ENCODE measurements around the gene MXD1.

Gene MXD1

DNA sequence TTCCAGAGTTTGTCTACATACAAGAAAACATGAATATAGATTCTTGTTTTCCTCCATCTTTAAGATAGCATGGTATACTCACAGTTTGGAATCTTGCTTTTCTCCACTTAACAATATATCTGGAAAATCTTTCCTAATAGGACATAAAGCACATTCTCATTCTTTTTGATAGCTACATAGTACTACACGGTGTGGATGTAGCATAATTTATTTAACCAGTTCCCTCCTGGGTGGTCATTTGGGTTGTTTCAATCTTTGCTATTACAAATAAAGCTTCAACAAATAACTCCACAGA, 19.7 kb downstream of the MXD1 start:
- Histone ChIP-seq H3K4me3 (ENCODE audit: low read length in 2 of 2) (no peak overlapping the region), H3K4me1 (ENCODE audit: control insufficient read depth in 2 of 2, insufficient read depth in 1 of 2, low read depth in 1 of 2, low read length in 2 of 2) (peaks cover under 1 to 8% of the 10 kb centered on the region in 2 donors), H2AFZ (ENCODE audit: low read length) (peak overlapping the region; percentile 17), H2BK15ac (ENCODE audit: low read length) (no peak overlapping the region), H4K91ac (ENCODE audit: low read depth, low read length, poor library complexity) (no peak overlapping the region), H2BK12ac (ENCODE audit: low read length) (no peak overlapping the region), H2AK5ac (ENCODE audit: low read depth, low read length) (no peak overlapping the region), H3K27ac (replicated peaks; ENCODE audit: low read length) (no peak overlapping the region), H3K4me2 (ENCODE audit: insufficient read depth, low read length, poor library complexity, severe bottlenecking) (no peak overlapping the region), H3K4ac (ENCODE audit: low read length) (no peak overlapping the region), H3K9me3 (replicated peaks in 1 of 2; ENCODE audit: control insufficient read depth in 2 of 2, insufficient read depth in 1 of 2, low read depth in 1 of 2, low read length in 2 of 2) (no peaks in the 10 kb centered on the region), H3K27me3 (ENCODE audit: control insufficient read depth in 3 of 3, insufficient read depth in 3 of 3, low read depth in 1 of 3, low read length in 3 of 3) (no peaks in the 10 kb centered on the region), H2BK5ac (ENCODE audit: low read length) (no peak overlapping the region), H3K14ac (ENCODE audit: low read length) (no peak overlapping the region), H2BK120ac (ENCODE audit: low read depth, low read length) (no peak overlapping the region), H3K18ac (ENCODE audit: low read length) (no peak overlapping the region), H3K23ac (ENCODE audit: low read depth, low read length, poor library complexity) (no peak overlapping the region), H3K9ac (ENCODE audit: low read depth, low read length, poor library complexity) (no peak overlapping the region), H4K8ac (ENCODE audit: low read depth, low read length) (no peak overlapping the region), H3K79me1 (ENCODE audit: low read depth, low read length) (no peaks in the 10 kb centered on the region), H3K36me3 (replicated peaks in 1 of 2; ENCODE audit: control insufficient read depth in 2 of 2, insufficient read depth in 2 of 2, low read length in 2 of 2) (peaks cover 11 to 44% of the 10 kb centered on the region in 2 donors)
- DNase-seq (ENCODE audit: low spot score): no peak
- WGBS, 2 donors (ENCODE audit: extremely low coverage in 2 of 2, insufficient read length in 2 of 2, insufficient replicate concordance in 1 of 2): no CpG with 5 or more reads among the region's 1 CpG

DNA sequence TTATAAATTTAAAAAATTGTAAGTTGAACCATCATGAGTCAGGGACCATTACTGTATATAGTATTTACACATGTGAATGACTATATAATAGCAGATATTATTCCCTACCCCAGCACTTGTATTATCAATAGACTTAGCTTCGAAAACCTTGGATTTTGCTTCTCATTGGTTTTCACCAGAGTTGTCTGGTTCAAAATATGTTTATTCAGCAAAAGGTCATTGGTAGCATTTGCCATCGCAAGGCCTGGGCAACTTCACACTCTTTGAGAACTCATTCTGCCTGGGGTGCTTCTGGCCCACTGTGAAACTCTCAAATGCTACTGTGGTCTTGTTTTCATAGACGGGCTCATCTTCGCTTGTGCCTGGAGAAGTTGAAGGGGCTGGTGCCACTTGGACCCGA, 20.1 kb downstream of the MXD1 start:
- DNase-seq (ENCODE audit: low spot score): no peak
- no CpG with 5 or more reads among the region's 5 CpGs for WGBS, 2 donors (ENCODE audit: extremely low coverage in 2 of 2, insufficient read length in 2 of 2, insufficient replicate concordance in 1 of 2)
- H3K27me3 ChIP-seq (ENCODE audit: control insufficient read depth in 3 of 3, insufficient read depth in 3 of 3, low read depth in 1 of 3, low read length in 3 of 3): no peaks in the 10 kb centered on the region

DNA sequence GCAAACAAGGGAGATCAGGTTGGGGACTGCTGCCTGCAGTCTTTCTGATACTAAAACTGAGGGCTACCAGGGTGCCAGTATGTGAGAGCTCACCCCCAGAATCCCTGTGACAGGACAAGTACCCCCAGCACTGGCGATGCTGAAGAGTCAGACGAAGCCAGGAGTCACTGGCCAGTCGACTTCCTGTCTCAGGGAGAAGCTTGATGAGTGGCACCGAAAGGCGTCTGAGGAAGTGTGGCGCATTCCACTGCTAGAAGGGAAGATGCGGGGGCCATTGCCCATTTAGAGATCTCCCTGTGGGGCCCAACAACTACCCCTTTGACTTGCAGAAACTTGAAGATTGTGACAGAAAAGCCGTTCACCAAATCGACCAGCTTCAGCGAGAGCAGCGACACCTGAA, 22.0 kb downstream of the MXD1 start:
- Histone ChIP-seq H3K27me3 (ENCODE audit: control insufficient read depth in 3 of 3, insufficient read depth in 3 of 3, low read depth in 1 of 3, low read length in 3 of 3) (no peaks in the 10 kb centered on the region), H3K27ac (replicated peaks; ENCODE audit: low read length) (no peak overlapping the region), H4K91ac (ENCODE audit: low read depth, low read length, poor library complexity) (no peak overlapping the region), H2AFZ (ENCODE audit: low read length) (no peak overlapping the region), H2BK12ac (ENCODE audit: low read length) (no peak overlapping the region), H3K9me3 (replicated peaks in 1 of 2; ENCODE audit: control insufficient read depth in 2 of 2, insufficient read depth in 1 of 2, low read depth in 1 of 2, low read length in 2 of 2) (no peaks in the 10 kb centered on the region), H2AK5ac (ENCODE audit: low read depth, low read length) (no peak overlapping the region), H4K8ac (ENCODE audit: low read depth, low read length) (no peak overlapping the region), H3K23ac (ENCODE audit: low read depth, low read length, poor library complexity) (no peak overlapping the region), H3K79me1 (ENCODE audit: low read depth, low read length) (no peaks in the 10 kb centered on the region), H3K9ac (ENCODE audit: low read depth, low read length, poor library complexity) (no peak overlapping the region), H3K36me3 (replicated peaks in 1 of 2; ENCODE audit: control insufficient read depth in 2 of 2, insufficient read depth in 2 of 2, low read length in 2 of 2) (peaks cover 11 to 42% of the 10 kb centered on the region in 2 donors), H3K4me2 (ENCODE audit: insufficient read depth, low read length, poor library complexity, severe bottlenecking) (no peak overlapping the region), H3K14ac (ENCODE audit: low read length) (no peak overlapping the region), H3K4me1 (ENCODE audit: control insufficient read depth in 2 of 2, insufficient read depth in 1 of 2, low read depth in 1 of 2, low read length in 2 of 2) (peaks cover 6 to 19% of the 10 kb centered on the region in 2 donors), H3K4ac (ENCODE audit: low read length) (no peak overlapping the region), H2BK15ac (ENCODE audit: low read length) (no peak overlapping the region), H2BK5ac (ENCODE audit: low read length) (no peak overlapping the region), H3K4me3 (ENCODE audit: low read length in 2 of 2) (no peak overlapping the region), H3K18ac (ENCODE audit: low read length) (no peak overlapping the region), H2BK120ac (ENCODE audit: low read depth, low read length) (no peak overlapping the region)
- no peak for DNase-seq (ENCODE audit: low spot score)
- WGBS, 2 donors (ENCODE audit: extremely low coverage in 2 of 2, insufficient read length in 2 of 2, insufficient replicate concordance in 1 of 2): no CpG with 5 or more reads among the region's 11 CpGs

More for the DNA sequence above, 20.1 kb downstream of the MXD1 start:
- Histone ChIP-seq H2AK5ac (ENCODE audit: low read depth, low read length) (no peak overlapping the region), H3K27ac (replicated peaks; ENCODE audit: low read length) (no peak overlapping the region), H3K36me3 (replicated peaks in 1 of 2; ENCODE audit: control insufficient read depth in 2 of 2, insufficient read depth in 2 of 2, low read length in 2 of 2) (peaks cover 11 to 44% of the 10 kb centered on the region in 2 donors), H3K4me2 (ENCODE audit: insufficient read depth, low read length, poor library complexity, severe bottlenecking) (no peak overlapping the region), H2BK120ac (ENCODE audit: low read depth, low read length) (no peak overlapping the region), H2AFZ (ENCODE audit: low read length) (no peak overlapping the region), H3K9me3 (replicated peaks in 1 of 2; ENCODE audit: control insufficient read depth in 2 of 2, insufficient read depth in 1 of 2, low read depth in 1 of 2, low read length in 2 of 2) (no peaks in the 10 kb centered on the region), H3K4ac (ENCODE audit: low read length) (no peak overlapping the region), H3K4me3 (ENCODE audit: low read length in 2 of 2) (no peak overlapping the region), H3K4me1 (ENCODE audit: control insufficient read depth in 2 of 2, insufficient read depth in 1 of 2, low read depth in 1 of 2, low read length in 2 of 2) (peaks cover 2 to 11% of the 10 kb centered on the region in 2 donors), H3K14ac (ENCODE audit: low read length) (no peak overlapping the region), H3K79me1 (ENCODE audit: low read depth, low read length) (no peaks in the 10 kb centered on the region), H2BK12ac (ENCODE audit: low read length) (no peak overlapping the region), H2BK5ac (ENCODE audit: low read length) (no peak overlapping the region), H3K18ac (ENCODE audit: low read length) (no peak overlapping the region), H3K9ac (ENCODE audit: low read depth, low read length, poor library complexity) (no peak overlapping the region), H2BK15ac (ENCODE audit: low read length) (no peak overlapping the region), H4K8ac (ENCODE audit: low read depth, low read length) (no peak overlapping the region), H4K91ac (ENCODE audit: low read depth, low read length, poor library complexity) (no peak overlapping the region), H3K23ac (ENCODE audit: low read depth, low read length, poor library complexity) (no peak overlapping the region)

DNA sequence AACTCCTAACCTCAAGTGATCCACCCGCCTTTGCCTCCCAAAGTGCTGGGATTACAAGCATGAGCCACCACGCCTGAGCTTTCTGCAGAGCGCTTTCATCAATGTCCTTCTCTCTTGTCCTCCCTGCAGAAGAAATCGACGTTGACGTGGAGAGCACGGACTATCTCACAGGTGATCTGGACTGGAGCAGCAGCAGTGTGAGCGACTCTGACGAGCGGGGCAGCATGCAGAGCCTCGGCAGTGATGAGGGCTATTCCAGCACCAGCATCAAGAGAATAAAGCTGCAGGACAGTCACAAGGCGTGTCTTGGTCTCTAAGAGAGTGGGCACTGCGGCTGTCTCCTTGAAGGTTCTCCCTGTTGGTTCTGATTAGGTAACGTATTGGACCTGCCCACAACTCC, 23.1 kb downstream of the MXD1 start:
- H3K27me3 ChIP-seq (ENCODE audit: control insufficient read depth in 3 of 3, insufficient read depth in 3 of 3, low read depth in 1 of 3, low read length in 3 of 3): no peaks in the 10 kb centered on the region
- H4K91ac ChIP-seq (ENCODE audit: low read depth, low read length, poor library complexity): no peak overlapping the region
- H3K23ac ChIP-seq (ENCODE audit: low read depth, low read length, poor library complexity): no peak overlapping the region
- no CpG with 5 or more reads among the region's 14 CpGs for WGBS, 2 donors (ENCODE audit: extremely low coverage in 2 of 2, insufficient read length in 2 of 2, insufficient replicate concordance in 1 of 2)
- H3K4me2 ChIP-seq (ENCODE audit: insufficient read depth, low read length, poor library complexity, severe bottlenecking): no peak overlapping the region
- H3K4ac ChIP-seq (ENCODE audit: low read length): no peak overlapping the region
- no peak overlapping the region for H2BK5ac ChIP-seq (ENCODE audit: low read length)
- no peaks in the 10 kb centered on the region for H3K9me3 ChIP-seq (replicated peaks in 1 of 2; ENCODE audit: control insufficient read depth in 2 of 2, insufficient read depth in 1 of 2, low read depth in 1 of 2, low read length in 2 of 2)
- no peak overlapping the region for H4K8ac ChIP-seq (ENCODE audit: low read depth, low read length)
- no peak overlapping the region for H3K4me3 ChIP-seq (ENCODE audit: low read length in 2 of 2)
- peaks cover 11 to 42% of the 10 kb centered on the region in 2 donors for H3K36me3 ChIP-seq (replicated peaks in 1 of 2; ENCODE audit: control insufficient read depth in 2 of 2, insufficient read depth in 2 of 2, low read length in 2 of 2)
- H2BK120ac ChIP-seq (ENCODE audit: low read depth, low read length): no peak overlapping the region
- H3K9ac ChIP-seq (ENCODE audit: low read depth, low read length, poor library complexity): no peak overlapping the region
- peaks cover 6 to 19% of the 10 kb centered on the region in 2 donors for H3K4me1 ChIP-seq (ENCODE audit: control insufficient read depth in 2 of 2, insufficient read depth in 1 of 2, low read depth in 1 of 2, low read length in 2 of 2)
- H3K14ac ChIP-seq (ENCODE audit: low read length): no peak overlapping the region
- no peak overlapping the region for H3K27ac ChIP-seq (replicated peaks; ENCODE audit: low read length)
- H2AK5ac ChIP-seq (ENCODE audit: low read depth, low read length): no peak overlapping the region
- H2AFZ ChIP-seq (ENCODE audit: low read length): no peak overlapping the region
- no peak overlapping the region for H3K18ac ChIP-seq (ENCODE audit: low read length)
- no peaks in the 10 kb centered on the region for H3K79me1 ChIP-seq (ENCODE audit: low read depth, low read length)
- no peak for DNase-seq (ENCODE audit: low spot score)
- H2BK15ac ChIP-seq (ENCODE audit: low read length): no peak overlapping the region
- H2BK12ac ChIP-seq (ENCODE audit: low read length): no peak overlapping the region

Measured in neuronal stem cell (in vitro differentiated cells).